HCT116 (cell line): ENCODE results near the gene RGS18. TPM values are rescaled to one million over a fixed set of nuclear protein-coding genes. Genes with fewer than 3 reads are reported as not detected.

ENCODE experiments used
- ATAC-seq: fragments of 200-7000 bp; cut with Tn5 transposase; 2 replicates; pipeline ENCODE4 v1.9.1; 2020; ENCODE audit warnings: mild to moderate bottlenecking, moderate library complexity
- BruUV-seq: library from RNA; stranded (reverse); fragments of 400-500 nt; replicated peaks from 2 replicates; lab custom pipeline; 2021; lab: Mats Ljungman, UMichigan
- CTCF ChIA-PET: fragments of 300-600 bp; sonication (Branson Sonifier 250); formaldehyde crosslinking; loops from one replicate; lab custom pipeline; 2021; ENCODE audit warnings: antibody characterized with exemption; lab: Charles Lee
- POLR2A ChIA-PET: fragments of 300-600, 350-600 bp; sonication (Branson Sonifier 250); formaldehyde crosslinking; loops from one replicate; lab custom pipeline; 2021; ENCODE audit warnings: antibody characterized with exemption; lab: Charles Lee
- RAD21 ChIA-PET, 2 experiments: fragments of 300-600 bp; sonication (Branson Sonifier 250); formaldehyde crosslinking; loops; one replicate each; lab custom pipeline; 2023; ENCODE audit warnings: low total read pairs in 2 of 2; ENCODE audit not compliant: uncharacterized antibody in 2 of 2, unreplicated experiment in 2 of 2, low non-redundant PET in 1 of 2; lab: Charles Lee
- DNase-seq: peaks from one replicate; pipeline ENCODE4 v3.0.0-alpha.2; 2010; ENCODE audit warnings: low read depth, low spot score
- H2AFZ ChIP-seq: fragments of 200-600 bp; shearing (Covaris generic), sonication (generic); 2 replicates; pipeline ENCODE4 v1.6.1; 2017; ENCODE audit warnings: low read depth, mixed run types, mixed read lengths, antibody characterized with exemption, low read length; ENCODE audit not compliant: poor library complexity, severe bottlenecking
- H3K27ac ChIP-seq: 2 replicates; pipeline ENCODE4 v1.5.1; 2012; ENCODE audit warnings: low read depth, low read length
- H3K27me3 ChIP-seq: fragments of 200-600 bp; sonication (generic); 2 replicates; pipeline ENCODE4 v1.6.1; 2016; ENCODE audit warnings: mixed run types, low read length, mixed read lengths; ENCODE audit not compliant: insufficient read depth
- H3K36me3 ChIP-seq, 2 experiments: fragments of 200-500 bp in 1 of 2; fragments of 200-600 bp in 1 of 2; sonication (Bioruptor generic) in 1 of 2; sonication (generic) in 1 of 2; 2 replicates each; pipeline versions ENCODE4 v1.5.1 to v1.6.1; 2014 to 2016; ENCODE audit warnings: low read length in 2 of 2, inconsistent platforms in 1 of 2, mixed read lengths in 1 of 2, mixed run types in 1 of 2; ENCODE audit not compliant: insufficient read depth in 2 of 2, control insufficient read depth in 1 of 2
- H3K4me1 ChIP-seq, 2 experiments: fragments of 200-600 bp in 1 of 2; sonication (generic) in 1 of 2; 2 replicates each; pipeline versions ENCODE4 v1.5.1 to v1.6.1; 2012 to 2017; ENCODE audit warnings: low read length in 2 of 2, inconsistent platforms in 1 of 2, mild to moderate bottlenecking in 1 of 2, mixed read lengths in 1 of 2, mixed run types in 1 of 2, moderate library complexity in 1 of 2; ENCODE audit not compliant: insufficient read depth in 2 of 2, control insufficient read depth in 1 of 2
- H3K4me2 ChIP-seq: fragments of 200-600 bp; sonication (generic); 2 replicates; pipeline ENCODE4 v1.6.1; 2017; ENCODE audit warnings: mixed run types, low read length, mixed read lengths
- H3K4me3 ChIP-seq, 2 experiments: fragments of 200-600 bp in 1 of 2; sonication (generic) in 1 of 2; replicated peaks in 1 of 2; 2 replicates each; pipeline ENCODE4 v1.5.1; 2011 to 2016; ENCODE audit warnings: low read length in 2 of 2, control low read depth in 1 of 2, low read depth in 1 of 2, mild to moderate bottlenecking in 1 of 2, mixed read lengths in 1 of 2, mixed run types in 1 of 2
- H3K79me2 ChIP-seq: fragments of 200-600 bp; sonication (generic); 2 replicates; pipeline ENCODE4 v1.6.1; 2017; ENCODE audit warnings: mild to moderate bottlenecking, mixed run types, low read length, moderate library complexity, mixed read lengths; ENCODE audit not compliant: insufficient read depth
- H3K9ac ChIP-seq: fragments of 200-600 bp; sonication (generic); 2 replicates; pipeline ENCODE4 v1.6.1; 2016; ENCODE audit warnings: low read length, mixed read lengths
- H3K9me2 ChIP-seq: fragments of 200-600 bp; sonication (generic), shearing (Covaris generic); 2 replicates; pipeline ENCODE4 v1.6.1; 2017; ENCODE audit warnings: mixed run types, mild to moderate bottlenecking, moderate library complexity; ENCODE audit not compliant: insufficient read depth
- H3K9me3 ChIP-seq, 2 experiments: fragments of 200-500 bp in 1 of 2; fragments of 200-600 bp in 1 of 2; sonication (Bioruptor generic) in 1 of 2; sonication (generic) in 1 of 2; 2 replicates each; pipeline ENCODE4 v1.6.1; 2014 to 2017; ENCODE audit warnings: low read length in 2 of 2, mixed read lengths in 2 of 2, inconsistent platforms in 1 of 2, low read depth in 1 of 2, mild to moderate bottlenecking in 1 of 2, mixed run types in 1 of 2, moderate library complexity in 1 of 2; ENCODE audit not compliant: control insufficient read depth in 1 of 2, insufficient read depth in 1 of 2
- H4K20me1 ChIP-seq: fragments of 200-600 bp; sonication (generic), shearing (Covaris generic); 2 replicates; pipeline ENCODE4 v1.6.1; 2017; ENCODE audit warnings: mixed run types, mild to moderate bottlenecking, moderate library complexity; ENCODE audit not compliant: insufficient read depth
- EGR1 ChIP-seq: IDR thresholded peaks from 2 replicates; pipeline ENCODE4 v1.6.1; 2012; ENCODE audit warnings: low read depth
- ELF1 ChIP-seq: IDR thresholded peaks from 2 replicates; pipeline ENCODE4 v1.6.1; 2012; ENCODE audit warnings: low read depth, borderline replicate concordance
- JUND ChIP-seq: IDR thresholded peaks from 2 replicates; pipeline ENCODE4 v1.6.1; 2012
- POLR2A ChIP-seq: IDR thresholded peaks from 2 replicates; pipeline ENCODE4 v1.7.0; 2011; ENCODE audit warnings: borderline replicate concordance; ENCODE audit not compliant: insufficient read depth, insufficient read length; ENCODE audit errors: extremely low read depth
- RAD21 ChIP-seq: IDR thresholded peaks from 2 replicates; pipeline ENCODE4 v1.6.1; 2012; ENCODE audit warnings: low read depth, mild to moderate bottlenecking
- SP1 ChIP-seq: IDR thresholded peaks from 2 replicates; pipeline ENCODE4 v1.6.1; 2012; ENCODE audit warnings: low read depth
- SRF ChIP-seq: IDR thresholded peaks from 2 replicates; pipeline ENCODE4 v1.6.1; 2012; ENCODE audit warnings: low read depth
- intact Hi-C: fragments of 100-400 bp; cut with micrococcal nuclease; formaldehyde crosslinking; loops from 2 replicates; pipeline ENCODE4 v1.10.0; 2022
- total RNA-seq: library from RNA; stranded (reverse); gene quantifications from one replicate; pipeline ENCODE4 v1.2.1, GENCODE V29; 2021; ENCODE audit not compliant: unreplicated experiment

The RGS18 gene
- total RNA-seq, 1 experiment from 2014 or later = not detected

- intact Hi-C loops = no loop called here
- ATAC-seq = no peak
- Histone ChIP-seq H3K27me3 (no peaks in the 10 kb centered on the region), H3K4me1 (no peaks in the 10 kb centered on the region), H3K36me3 (no peaks in the 10 kb centered on the region), H3K9ac (no peak overlapping the region), H4K20me1 (no peaks in the 10 kb centered on the region; the same call in 1 of the 2 replicates), H3K9me2 (no peaks in the 10 kb centered on the region), H3K79me2 (no peaks in the 10 kb centered on the region), H2AFZ (peak overlapping the region; percentile 42), H3K27ac (no peak overlapping the region)
- POLR2A ChIA-PET = no interaction called here
- TF ChIP-seq ELF1 (no peak), SRF (no peak), JUND (no peak)
- TF ChIP-seq, all 23 proteins: peak for 0
- no TSS peak for BruUV-seq
- Histone ChIP-seq H3K9me3 (no peaks in the 10 kb centered on the region), H3K4me2 (no peak overlapping the region), H3K4me3 (no peak overlapping the region)
- ChIA-PET RAD21 (no interaction called here), CTCF (no interaction called here)
- DNase-seq = no peak
These were observed 9.8 kb downstream of the RGS18 start for GRCh38 chr1:192167911-192168700.

DNA sequence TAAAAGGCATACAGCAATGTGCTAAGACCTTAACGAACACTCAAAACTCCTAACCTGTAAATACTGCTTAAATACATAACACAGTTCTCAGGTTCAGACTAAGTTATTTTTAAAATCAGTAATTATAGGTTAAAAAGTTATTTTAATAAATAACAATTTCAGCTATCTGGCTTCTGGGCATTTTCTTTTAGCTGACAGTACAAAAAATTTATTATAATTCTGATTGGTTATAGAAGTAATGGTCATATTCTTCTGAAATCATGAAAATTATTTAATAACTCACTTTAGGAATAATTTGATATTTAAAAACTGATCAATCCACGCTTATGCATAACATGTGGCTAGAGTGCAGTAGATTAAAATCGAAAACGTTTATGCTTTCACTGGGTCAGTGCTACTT is 10.7 kb downstream of the RGS18 start:
- POLR2A ChIA-PET = no interaction called here
- DNase-seq (no peak), ATAC-seq (no peak)
- no peak for TF ChIP-seq EGR1
- TF ChIP-seq RAD21 = no peak
- TF ChIP-seq JUND = no peak
- no peak for TF ChIP-seq POLR2A
- TF ChIP-seq SP1 = no peak
- no TSS peak for BruUV-seq
- intact Hi-C loops = no loop called here
- H3K9me3 ChIP-seq = no peaks in the 10 kb centered on the region
- no peak overlapping the region for H3K4me2 ChIP-seq
- no peaks in the 10 kb centered on the region; the same call in 1 of the 2 replicates for H4K20me1 ChIP-seq
- no peaks in the 10 kb centered on the region for H3K79me2 ChIP-seq
- CTCF ChIA-PET = no interaction called here
- H3K9me2 ChIP-seq = no peaks in the 10 kb centered on the region
- RAD21 ChIA-PET = no interaction called here
- no peaks in the 10 kb centered on the region for H3K36me3 ChIP-seq
- H3K9ac ChIP-seq = no peak overlapping the region
- H3K4me1 ChIP-seq = no peaks in the 10 kb centered on the region
- H2AFZ ChIP-seq = no peak overlapping the region
- H3K27ac ChIP-seq = no peak overlapping the region
- no peaks in the 10 kb centered on the region for H3K27me3 ChIP-seq
- no peak overlapping the region for H3K4me3 ChIP-seq
